Stimulated activated CD8-positive, alpha-beta memory T cell treated with anti-CD3 and anti-CD28 coated beads, Interleukin-2, amount 100 ng/mL, for 48 hours (primary cell): Measurements from ENCODE around the gene SNX30.
"Not testable (repeated sequence)": the region's sequence is repeated elsewhere in the genome, so short reads cannot be mapped to it uniquely, and the experiment has no call there.

Experiments used
- DNase-seq, 2 donors: peaks; one replicate each; pipeline ENCODE4 v3.0.0-alpha.2; 2020; ENCODE audit warnings: low read depth in 2 of 2

Gene SNX30, protein sequence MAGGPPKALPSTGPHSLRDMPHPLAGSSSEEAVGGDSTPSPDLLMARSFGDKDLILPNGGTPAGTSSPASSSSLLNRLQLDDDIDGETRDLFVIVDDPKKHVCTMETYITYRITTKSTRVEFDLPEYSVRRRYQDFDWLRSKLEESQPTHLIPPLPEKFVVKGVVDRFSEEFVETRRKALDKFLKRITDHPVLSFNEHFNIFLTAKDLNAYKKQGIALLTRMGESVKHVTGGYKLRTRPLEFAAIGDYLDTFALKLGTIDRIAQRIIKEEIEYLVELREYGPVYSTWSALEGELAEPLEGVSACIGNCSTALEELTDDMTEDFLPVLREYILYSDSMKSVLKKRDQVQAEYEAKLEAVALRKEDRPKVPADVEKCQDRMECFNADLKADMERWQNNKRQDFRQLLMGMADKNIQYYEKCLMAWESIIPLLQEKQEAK

DNA sequence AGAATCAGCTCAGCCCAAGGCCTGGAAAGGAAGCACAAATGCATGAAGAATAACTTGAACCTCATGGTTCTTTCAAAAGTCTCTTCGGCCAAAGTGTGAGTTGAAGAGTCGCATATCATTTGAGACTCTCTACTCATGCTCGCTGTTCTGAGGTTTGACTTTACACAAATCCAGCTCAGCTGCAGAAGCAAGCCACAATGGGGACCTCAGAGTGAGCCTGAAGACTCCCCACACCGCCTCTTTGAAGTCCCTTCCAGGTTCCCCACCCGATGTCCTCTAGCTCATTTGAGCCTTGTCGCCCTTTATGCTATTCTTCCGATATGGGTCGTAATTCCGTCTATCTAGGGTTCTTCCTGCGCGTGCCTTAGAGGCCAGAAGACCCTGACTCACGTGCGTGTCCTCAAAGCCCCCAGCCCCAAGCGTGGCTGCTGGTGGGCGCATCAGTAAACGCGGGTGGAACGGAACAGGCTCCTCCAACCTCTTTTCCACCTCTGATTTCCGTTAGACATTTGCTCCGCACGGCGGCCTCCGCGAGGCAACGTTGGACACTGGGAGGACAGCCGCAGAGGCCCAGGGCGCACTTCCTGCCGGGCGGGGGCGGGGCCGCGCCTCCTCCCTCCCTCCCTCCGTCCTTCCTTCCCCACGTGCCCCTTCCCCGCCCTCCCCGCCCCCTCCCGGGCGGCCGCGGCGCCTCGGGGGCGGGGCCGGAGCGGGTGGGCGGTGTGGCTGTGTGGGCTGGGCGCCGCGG is at the start of gene SNX30:
Gene SNX30 (plus strand): TSS at position 745 of the 748 bp plus-strand sequence. CDS start 242 bp downstream, outside the sequence.
- peak; percentile 64 to 73 for DNase-seq

DNA sequence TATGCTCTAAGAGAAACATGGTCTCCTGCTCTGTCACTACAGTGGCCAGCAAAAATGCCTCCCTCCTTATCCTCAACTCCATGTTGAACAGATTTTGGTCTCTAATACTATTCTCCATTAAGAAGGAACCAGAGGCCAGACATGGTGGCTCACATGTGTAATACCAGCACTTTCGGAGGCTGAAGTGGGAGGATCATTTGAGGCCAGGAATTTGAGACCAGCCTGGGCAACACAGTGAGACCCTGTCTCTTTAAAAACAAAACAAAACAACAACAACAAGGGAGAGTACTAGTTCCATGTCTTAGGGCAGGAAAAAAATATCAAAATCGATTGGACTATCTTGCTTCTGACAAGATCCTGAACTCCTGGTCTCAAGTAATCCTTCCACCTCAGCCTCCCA is 47.3 kb upstream of the SNX30 start:
- no peak for DNase-seq

DNA sequence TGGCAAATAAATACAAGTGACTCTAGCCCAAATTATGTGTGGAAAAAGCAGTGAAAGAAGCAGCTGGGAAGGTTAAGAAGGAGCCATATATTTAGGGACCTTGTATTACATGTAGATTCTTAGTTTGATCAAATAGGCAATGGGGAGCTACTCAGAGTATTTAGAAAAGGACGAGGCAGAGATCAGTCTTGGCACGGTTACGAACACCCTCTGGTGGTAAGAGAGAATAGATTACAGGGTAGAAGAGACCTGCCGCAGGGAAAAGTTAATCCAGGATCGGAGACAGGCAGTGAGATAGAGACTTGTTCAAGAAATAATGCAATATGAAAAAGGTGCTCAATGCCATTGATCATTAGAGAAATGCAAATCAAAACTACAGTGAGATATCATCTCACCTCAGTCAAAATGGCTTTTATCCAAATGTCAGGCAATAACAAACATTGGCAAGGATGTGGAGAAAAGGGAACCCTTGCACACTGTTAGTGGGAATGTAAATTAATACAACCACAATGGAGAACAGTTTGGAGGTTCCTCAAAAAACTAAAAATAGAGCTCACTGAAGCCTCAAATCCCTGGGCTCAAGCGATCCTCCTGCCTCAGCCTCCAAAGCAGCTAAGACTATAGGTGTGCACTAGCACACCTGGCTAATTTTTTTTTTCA is 44.7 kb upstream of the SNX30 start:
- DNase-seq: no peak

DNA sequence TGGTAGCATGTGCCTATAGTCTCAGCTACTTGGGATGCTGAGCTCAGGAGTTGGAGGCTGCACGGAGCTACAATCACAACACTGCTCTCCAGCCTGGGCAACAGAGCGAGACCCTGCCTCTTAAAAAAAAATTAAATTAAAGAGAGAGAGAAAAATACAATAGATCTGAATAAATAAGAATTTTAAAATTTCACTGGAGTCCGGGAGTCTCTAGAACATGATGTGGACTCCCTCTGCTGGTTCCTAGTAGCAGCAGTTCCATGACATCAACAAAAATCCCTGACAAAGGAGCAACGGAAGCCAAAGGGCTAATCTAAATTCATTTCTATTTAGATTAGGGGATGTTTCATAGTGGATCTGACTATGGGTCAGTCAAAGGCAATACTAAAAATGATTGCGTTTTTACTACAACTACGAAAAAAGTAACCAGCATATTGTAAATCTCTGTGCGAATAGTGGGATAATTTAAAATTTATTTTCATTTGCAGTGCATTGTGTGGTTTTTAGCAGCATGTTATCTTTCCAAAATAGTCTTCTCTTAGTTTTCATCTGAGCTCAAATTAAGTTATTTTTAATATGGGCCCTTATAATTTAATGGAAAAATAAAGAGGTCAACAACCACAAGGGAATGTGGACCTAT is 39.4 kb upstream of the SNX30 start:
- DNase-seq: no peak

DNA sequence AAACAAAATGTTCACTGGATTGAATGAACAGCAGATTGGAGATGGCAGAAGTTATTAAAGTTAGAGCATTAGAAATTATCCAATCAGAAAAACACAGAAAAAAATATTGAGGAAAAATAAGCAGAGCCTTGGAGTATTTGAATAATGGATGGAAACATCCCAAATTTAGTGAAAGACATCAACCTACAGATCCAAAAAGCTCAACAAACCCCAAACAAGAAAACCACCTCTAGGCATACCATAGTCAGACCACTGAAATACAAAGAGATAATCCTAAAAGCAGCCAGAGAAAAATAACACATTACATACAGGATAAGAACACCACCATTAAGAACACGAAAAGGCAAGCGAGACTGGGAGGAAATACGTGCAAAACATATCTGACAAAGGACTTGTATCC is 37.9 kb upstream of the SNX30 start:
- DNase-seq: no peak

DNA sequence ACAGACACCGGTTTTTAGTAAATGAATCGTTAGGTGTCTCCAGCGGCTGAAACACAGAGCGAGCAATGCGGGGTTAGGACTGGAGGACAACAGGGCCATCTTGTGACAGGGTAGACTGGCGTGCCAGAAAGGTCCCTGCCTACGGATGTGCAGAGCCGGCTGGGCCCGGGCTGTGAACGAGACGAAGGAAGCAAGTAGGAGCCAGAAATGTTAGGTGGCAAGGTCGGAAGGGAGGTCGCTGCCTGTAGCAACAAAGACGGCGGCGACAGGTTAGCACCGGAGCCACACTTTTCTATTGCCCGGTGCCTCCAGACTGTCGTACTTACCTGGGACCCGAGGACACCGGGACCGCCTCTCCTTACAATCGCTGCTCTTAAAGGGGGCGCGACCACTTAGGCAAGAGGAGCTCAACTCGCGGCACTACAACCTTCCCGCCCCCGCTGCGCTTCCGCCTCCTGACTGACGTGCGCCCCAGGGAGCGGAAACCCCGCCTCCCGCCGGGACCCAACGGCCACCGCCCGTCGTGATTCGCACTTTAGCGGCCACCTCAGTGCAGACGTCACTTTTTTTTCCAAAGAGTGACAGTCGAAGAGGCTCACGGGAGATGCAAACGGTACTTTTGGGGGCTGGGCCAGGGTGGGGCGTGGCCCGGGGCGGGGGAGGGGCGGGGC is 32.8 kb upstream of the SNX30 start, which contains the start of gene INIP:
Gene INIP (minus strand): TSS at position 457 of the 671 bp plus-strand sequence. CDS start 1,632 bp downstream, outside the sequence.
- DNase-seq: peak; percentile 95 to 97

DNA sequence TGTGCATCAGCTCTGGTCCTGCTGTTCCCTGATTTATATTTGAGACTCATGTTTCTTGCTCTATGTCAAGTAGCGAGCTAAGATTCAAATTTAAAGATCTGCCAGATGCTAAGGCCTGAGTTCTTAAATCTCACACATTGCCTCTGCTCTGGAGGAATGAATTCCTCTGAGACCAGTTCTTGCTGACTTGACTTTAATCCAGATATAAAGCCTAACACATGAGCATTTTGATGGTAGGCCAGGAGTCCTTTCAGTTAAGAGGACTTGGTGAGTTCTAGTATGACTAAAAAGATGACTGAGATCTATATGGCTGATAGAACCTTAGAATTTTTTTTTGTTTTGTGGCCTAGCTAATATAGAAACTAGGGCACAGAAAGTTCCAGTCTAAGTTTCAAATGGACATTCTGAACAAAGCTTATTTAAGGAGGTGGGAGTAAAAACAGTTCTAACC is 31.3 kb upstream of the SNX30 start:
- no peak for DNase-seq

DNA sequence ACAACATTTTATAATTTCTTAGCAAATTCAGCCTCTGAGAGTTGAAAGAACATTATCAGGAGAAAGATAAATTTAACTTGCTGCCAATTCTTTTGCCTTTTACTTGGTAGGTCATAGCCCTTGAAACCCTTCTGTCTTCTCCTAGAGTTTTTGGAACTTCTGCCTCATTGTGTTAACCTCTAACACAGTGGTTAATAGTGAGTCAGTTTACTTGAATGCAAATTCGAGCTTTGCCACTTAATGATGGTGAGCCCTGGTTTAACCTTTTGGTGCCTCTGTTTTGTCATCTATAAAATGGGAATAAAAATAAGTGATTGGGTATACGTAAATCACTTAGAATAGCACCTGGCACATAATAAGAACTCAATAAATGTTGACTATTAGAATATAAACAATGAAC is 30.9 kb upstream of the SNX30 start:
- DNase-seq: no peak

DNA sequence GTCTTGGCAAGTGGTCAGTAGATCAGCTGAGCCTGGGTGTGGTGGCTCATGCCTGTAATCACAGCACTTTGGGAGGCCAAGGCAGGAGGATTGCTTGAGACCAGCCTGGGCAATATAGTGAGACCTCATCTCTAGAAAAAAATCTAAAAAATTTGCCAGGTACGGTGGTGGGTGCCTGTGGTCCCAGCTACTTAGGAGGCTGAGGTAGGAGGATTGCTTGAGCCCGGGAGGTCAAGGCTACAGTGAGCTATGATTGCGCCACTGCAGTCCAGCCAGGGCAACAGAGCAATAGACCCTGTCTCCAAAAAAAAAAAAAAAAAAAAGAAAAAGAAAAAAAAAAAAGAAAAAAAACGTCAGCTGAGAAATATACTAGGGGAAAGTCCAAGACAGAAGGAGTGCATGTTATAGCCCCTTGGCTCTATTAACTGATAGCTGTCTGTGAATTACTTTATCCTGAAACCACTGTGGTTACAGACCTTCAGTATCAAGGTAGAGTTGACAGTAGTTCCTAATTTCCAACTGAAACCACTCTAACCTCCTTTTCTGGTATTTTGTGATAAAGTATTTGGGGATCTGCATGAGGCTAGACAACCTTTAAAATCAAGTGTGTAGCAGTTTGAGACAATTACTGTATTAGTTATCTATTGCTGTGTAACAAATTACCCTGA is 30.3 kb upstream of the SNX30 start:
- DNase-seq: no peak

DNA sequence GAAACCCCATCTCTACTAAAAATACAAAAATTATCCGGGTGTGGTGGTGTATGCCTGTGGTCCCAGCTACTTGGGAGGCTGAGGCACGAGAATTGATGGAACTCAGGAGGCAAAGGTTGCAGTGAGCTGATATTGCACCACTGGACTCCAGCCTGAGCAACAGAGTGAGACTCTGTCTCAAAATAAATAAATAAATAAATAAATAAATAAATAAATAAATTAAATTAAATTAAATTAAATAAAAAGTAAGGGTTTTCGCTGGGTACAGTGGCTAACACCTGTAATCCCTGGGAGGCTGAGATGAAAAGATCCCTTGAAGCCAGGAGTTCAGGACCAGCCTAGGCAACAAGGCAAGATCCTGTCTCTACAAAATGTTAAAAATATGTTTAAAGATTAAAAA is 27.8 kb upstream of the SNX30 start:
- not testable (repeated sequence) for DNase-seq

DNA sequence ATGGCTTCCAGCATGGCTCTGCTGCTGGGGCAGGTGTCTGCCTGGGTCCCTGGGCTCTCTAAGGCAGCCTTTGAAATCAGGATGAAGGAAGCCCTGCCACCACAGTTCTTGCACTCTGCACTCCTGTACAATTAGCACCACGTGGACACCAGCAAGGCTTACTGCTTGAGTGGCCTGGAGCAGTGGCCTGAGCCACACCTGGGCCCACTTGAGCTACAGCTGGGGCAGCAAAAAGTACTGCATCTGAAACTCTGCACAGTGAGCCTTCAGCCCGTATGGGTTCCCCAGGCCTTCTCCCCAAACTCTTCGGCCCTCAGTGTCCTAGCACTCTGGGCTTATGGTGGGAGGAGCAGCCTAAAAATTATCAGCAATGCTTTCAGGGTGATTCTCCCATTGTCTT is 24.6 kb upstream of the SNX30 start:
- no peak for DNase-seq

DNA sequence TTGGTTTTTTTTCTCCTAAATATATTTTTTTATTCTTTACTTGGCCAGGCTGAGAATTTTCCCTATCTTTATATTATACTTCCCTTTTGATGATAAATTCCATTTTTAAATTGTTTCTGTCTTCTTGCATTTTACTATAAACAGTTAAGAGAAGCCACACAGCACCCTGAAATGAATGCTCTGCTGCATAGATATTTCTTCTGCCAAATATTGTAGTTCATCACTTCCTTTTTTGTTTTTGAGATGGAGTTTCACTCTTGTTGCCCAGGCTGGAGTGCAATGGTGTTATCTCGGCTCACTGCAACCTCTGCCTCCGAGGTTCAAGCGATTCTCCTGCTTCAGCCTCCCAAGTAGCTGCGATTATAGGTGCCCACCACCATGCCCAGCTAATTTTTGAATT is 24.1 kb upstream of the SNX30 start:
- no peak for DNase-seq

DNA sequence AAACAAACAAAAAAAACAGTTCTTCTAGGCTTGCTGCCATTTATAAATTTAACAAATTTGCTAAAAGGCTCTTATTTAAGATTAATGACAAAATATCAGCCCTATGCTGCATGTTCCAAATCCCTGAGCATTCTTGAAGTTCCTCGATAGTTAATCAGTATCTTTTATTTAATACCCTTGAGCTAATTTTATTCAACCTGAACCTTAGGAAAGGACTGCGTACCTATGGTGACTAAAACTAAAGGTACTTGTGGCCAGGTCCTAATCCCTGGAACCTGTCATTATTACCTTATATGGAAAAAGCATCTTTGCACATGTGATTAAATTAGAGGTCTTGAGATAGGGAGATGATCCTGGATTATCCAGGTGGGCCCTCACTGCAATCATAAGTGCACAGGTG is 22.2 kb upstream of the SNX30 start:
- DNase-seq: no peak

DNA sequence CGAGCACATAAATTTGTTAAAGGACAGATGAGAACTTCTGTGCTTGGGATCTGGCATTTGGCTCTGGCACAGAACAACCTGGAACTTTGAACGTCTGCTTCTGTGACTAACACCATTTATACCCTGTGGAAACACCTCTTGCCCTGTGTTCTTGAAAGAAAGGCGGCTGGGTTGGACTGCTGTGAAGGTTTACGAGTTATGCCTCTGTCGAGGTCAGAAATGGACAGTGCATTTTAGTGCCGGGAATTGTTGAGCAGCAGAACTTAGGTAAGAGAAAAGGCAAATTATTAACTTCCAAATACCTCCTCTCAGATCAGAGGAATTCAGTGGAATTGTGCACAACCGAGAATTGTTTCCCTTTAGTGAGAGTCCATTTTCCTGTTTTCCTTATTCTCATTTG is 18.6 kb upstream of the SNX30 start:
- no peak for DNase-seq

DNA sequence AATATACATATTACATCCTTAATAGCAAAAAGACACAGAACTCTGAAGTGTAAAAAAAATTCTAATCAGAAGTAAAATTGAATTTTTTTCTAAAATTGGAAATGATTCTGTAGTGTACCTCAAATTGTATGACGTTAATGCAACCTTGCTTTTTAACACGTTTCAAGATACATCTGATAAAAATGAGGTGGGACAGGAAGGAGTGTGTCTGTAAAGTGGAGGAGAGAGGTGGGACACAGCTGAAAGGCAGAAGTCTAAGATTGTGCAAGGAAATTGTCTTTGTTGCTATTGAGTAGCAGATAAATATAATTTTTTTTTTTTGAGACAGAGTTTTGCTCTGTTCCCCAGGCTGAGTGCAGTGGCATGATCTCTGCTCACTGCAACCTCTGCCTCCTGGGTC is 15.7 kb upstream of the SNX30 start:
- DNase-seq: no peak

DNA sequence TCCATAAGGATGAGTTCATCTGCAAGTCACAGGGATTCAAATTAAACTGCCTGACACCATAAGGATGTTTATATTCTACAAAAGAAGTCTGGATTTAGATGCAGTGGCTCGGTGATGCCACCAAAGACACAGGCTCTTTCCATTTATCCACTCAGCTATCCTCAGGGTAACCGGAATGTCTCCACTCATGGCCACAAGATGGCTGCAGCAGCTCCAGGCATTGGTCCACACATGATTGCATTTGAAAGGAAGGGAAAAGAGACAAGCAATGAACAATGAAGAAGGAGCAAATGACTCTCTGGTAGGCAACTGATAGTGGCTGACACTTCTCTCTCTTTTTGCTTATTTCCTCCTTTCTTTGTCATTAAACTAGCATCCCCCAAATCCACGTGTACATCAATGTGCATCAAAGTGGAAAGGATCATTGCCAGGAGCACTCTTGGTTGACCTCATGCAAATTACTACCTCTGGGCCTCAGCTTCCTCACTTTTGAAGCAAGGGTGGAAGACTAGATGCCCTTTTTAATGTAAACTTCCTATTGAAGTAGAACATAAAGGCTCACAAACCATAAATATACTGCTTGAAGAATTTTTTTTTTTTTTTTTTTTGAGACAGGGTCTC is 7.2 kb upstream of the SNX30 start:
- DNase-seq: no peak

DNA sequence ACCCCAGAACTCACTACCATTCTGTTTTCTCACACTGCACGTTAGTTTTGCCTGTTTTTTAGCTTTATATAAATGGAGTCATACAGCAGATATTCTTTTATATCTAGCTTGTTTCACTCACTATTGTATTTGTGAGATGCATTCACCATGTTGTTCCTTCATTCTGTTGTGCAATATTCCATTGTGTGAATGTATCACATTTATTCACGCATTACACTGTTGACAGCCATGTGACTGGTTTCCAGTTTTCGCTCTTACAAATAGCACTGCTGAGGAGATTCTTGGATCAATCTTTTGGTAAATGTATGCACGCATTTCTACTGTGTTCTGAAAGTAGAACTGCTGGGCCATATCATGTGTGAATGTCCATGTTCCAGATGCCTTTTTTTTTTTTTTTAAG is 6.4 kb upstream of the SNX30 start:
- DNase-seq: no peak

DNA sequence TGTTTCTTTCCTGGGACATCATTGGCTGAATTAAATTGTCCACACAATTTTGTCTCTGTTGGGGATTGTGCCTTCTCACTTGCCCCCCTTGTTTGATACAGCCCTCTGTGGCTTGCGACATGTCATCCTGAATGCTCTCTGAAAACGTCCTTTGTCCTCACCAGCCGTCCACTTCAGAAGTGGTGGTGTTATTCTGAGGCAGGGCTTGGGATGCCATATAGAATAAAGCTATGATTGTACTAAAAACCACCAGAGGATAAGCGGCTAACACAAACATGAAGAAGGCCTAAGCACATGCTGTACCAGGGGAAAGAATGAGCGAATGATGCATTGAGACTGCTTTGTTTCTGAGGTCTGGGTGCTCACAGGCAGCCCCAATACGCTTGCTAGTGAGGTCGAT is 3.5 kb upstream of the SNX30 start:
- no peak for DNase-seq

DNA sequence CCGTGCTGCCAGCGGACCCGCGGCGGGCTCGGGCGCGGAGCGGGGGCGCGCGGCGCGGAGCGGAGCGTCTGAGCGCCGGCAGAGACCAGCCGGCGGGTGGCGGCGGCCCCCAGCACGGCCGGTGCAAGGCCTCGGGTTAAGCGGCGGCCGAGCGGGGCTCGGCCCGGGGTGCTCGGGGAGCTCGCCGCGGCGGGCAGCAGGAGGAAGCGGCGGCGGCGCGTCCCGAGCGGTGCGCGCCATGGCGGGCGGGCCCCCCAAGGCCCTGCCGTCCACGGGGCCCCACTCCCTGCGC is 150 bp downstream of the SNX30 start:
- DNase-seq: no peak

DNA sequence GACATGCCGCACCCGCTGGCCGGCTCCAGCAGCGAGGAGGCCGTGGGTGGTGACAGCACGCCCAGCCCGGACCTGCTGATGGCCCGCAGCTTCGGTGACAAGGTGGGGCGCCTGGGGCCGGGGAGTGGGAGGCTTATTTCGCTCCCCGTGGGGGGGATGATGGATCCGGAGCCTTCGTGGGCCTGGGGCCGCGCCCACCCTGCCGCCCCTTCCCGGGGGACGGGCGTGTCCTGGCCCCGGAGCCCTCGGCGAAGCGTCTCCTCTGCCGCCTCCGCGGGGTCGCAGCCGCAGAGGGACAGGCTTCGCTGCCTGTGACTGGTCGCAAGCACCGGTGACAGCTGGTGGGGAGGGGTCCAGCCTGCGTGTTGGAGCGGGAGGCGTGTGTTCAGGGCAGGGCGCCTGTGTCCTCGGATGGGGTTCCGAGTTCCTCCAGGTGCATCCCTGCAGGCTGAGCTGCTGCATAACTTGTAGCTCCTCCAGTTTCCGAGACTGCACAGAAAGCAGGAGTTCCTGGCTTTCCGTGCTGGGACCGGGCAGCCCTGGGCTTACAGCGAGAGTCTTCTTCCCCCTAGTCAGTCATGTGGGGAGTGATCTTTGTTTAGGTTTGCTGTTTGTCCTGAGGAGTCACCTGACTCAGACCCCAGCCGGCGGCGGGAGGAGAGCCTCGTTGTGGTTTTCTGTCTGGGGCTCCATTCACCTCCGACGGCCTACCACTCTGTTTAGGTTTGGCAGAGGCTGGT is 666 bp downstream of the SNX30 start:
- DNase-seq: peak; percentile 16 to 34
